Stimulated activated CD4-positive, alpha-beta T cell treated with anti-CD3 and anti-CD28 coated beads, Interleukin-1b, Interleukin-23, amount 100 ng/mL, for 48 hours (primary cell): ENCODE data around the gene ATP8A2.
A peak's percentile ranks its signal among the peaks of the same experiment; 100 is the strongest.
"Not testable (repeated sequence)": the region's sequence is repeated elsewhere in the genome, so short reads cannot be mapped to it uniquely, and the experiment has no call there.

ENCODE experiments used
- DNase-seq: peaks from one replicate; pipeline ENCODE4 v3.0.0-alpha.2; 2020

The ATP8A2 gene

GRCh38 chr13:25570185-25570584 lies 198.4 kb downstream of the ATP8A2 start:
- DNase-seq: no peak

DNA sequence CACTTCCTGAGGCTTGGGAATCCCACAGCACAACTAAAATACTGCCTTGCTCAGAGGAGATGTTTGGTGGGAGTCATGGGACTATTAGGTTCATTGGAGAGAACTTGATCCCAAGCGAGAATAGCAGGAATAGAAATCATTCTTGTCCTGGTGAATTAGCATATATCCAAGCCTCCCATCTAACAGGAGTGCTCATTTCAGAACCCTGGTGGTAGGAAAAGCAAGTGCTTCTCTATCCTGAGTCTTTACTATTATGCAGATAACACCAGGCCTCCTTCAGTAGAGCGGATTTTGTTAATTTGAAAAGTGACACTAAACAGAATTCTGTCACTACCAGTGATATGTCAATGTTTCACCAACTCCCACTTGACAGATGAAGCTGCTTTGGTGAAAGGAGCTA lies 199.5 kb downstream of the ATP8A2 start:
- DNase-seq: no peak

DNA sequence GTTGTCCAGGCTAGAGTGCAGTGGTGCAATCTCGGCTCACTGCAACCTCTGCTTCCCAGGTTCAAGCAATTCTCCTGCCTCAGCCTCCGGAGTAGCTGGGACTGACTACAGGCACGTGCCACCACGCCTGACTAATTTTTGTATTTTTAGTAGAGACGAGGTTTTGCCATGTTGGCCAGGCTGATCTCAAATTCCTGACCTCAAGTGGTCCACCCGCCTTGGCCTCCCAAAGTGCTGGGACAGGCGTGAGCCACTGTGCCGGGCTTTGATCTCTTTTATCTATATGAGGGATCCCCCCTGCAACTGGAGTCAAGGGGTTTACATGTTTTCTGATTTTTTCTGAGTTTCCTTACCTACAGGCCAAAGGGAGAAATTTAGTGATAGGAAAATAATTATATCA lies 200.4 kb downstream of the ATP8A2 start:
- DNase-seq: not testable (repeated sequence)

GRCh38 chr13:25574437-25575411 lies 202.9 kb downstream of the ATP8A2 start:
- DNase-seq: peak; percentile 71

- DNase-seq: no peak
Measured at GRCh38 chr13:25575562-25575961, 203.8 kb downstream of the ATP8A2 start.

- DNase-seq: no peak
Measured at GRCh38 chr13:25578526-25578925, 206.8 kb downstream of the ATP8A2 start.

GRCh38 chr13:25579221-25579620 lies 207.4 kb downstream of the ATP8A2 start:
- DNase-seq: no peak

- DNase-seq: no peak
Measured at GRCh38 chr13:25581351-25581750, 209.6 kb downstream of the ATP8A2 start.

DNA sequence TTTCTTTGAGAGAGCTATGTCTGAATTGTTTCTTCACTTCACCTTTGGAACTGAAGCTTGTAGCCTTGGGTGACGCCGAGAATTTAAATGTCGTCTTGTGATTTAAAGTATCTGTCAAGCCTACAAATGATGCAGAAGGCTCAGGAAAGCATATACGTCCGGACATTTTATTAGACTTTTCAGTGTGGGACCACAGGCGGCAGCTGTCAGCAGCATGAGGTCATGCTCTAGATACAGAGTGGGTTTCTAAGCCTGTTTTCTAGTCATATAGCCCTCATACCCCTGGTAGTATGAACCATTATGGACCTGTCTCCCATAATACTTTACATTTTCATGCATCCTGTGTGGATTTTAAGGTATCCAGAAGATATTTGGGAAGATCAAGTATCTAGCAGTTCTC lies 212.3 kb downstream of the ATP8A2 start:
- DNase-seq: no peak

DNA sequence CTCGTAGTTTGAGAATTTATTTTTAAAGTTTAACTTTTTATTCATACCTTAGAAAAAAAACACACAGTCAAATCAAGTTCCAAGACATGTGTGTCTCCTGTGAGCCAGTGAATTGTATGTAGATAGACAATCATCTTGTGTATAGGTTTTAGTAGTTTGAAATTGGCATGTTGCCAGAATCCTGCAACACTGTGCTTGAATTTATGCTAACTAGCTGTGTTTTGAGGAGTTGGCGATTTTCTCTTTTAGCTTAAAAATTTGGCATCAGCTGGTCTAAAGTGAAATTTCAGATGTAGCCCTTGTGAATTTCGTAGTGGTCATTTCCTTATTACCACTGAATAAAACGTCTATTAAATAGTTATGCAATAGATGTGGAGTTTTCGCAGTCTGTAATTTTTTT lies 213.2 kb downstream of the ATP8A2 start:
- no peak for DNase-seq

DNA sequence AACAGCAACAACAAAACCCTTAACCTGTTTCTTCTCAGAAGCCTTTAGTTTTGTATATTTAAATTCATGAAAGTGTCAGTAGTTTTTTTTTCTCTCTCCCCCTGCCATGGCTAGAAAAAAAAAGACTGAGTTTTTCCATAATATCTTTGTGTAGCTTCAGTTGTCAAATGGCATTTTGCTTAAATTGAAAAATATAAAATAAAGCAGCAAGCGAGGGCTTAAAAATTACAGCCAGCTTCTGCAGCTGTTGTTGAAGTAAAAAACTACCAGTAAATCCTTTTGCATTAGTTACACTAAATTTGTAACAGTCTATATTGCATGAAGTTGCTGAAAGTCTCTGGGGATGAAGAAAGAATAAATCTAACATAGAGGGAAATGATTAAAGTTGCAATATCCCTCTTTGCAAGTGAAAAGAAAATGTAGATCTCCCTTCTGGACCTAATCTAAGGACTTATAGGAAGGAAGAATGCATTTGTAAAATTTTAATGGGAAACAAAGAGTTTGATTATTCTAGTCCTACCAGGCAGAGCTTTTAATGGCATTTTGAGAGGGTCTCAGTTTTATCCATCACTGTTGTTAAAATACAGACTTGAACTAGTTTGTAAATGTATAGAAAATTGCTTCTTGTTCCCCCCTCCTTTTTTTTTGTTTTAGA lies 215.7 kb downstream of the ATP8A2 start:
- no peak for DNase-seq

DNA sequence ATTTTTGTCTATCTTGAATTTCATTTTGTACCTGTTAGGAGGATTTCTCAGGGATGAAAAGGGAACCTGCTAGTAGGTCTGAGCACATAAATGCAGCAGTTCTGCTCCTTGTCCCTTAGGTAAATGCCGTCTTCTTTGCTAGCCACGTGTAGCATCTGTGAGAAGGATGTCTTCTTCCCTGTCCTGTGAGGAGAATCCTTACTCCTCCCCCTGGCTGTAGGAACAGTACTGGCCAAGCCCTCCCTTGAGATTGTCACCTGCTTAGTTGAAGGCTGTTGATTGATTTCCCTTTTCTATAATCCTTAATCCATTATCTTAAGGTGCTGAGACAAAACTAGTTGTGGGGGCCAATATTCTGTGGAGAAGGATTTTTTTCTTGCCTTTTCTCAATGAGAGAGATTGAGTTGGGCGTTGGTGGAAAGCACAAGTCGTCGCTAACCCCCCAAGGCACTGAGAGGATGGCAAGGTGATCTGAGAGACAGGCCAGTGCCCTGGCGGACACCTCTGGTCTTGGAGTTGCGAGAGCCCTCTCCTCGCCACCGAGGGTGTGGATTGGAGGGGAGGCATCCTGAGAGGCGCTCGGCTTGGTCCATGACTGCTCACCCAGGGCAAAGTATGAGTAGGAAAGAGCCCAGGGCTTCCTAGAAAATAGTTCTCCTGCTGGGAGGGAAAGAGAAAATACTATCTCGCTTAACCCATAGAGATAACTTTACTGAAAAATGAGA lies 216.7 kb downstream of the ATP8A2 start:
- no peak for DNase-seq

DNA sequence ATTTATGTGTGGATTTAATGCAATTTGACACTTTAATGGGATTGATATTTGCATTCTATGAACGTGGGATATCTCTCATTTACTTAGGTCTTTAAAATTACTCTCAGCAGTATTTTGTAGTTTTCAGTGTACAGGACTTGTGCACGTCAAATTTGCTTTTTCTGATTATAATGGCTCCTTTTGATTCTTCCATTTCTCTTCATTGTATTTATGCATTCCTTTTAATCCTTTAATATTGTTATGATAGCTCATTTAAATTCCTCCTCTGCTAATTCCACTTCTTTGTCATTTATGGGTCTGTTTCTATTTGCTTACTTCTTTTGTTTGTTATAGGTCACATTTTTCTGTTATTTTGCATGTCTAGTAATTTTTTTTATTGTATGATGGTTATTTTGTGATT lies 226.6 kb downstream of the ATP8A2 start:
- DNase-seq: no peak

- no peak for DNase-seq
Measured at GRCh38 chr13:25602176-25602575, 230.4 kb downstream of the ATP8A2 start.

DNA sequence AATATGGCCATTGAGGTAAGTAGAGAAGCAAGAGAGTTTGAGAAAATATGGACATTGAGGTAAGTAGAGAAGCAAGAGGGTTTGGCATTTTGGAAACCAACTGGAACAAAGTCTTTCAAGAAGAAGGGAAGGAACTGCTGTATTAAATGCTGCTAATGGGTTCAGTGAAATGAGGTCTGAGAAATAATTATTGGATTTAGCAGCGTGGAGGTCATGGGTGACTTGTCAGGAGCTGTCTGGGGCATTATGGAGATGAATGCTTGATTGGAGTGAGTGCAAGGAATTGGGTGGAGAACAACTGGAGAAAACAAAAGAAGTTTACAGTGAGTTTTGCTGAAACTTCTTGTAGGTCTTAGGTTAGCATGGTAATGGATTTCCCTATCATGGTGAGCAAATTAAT lies 232.3 kb downstream of the ATP8A2 start:
- DNase-seq: no peak

- DNase-seq: no peak
Measured at GRCh38 chr13:25607096-25607495, 235.3 kb downstream of the ATP8A2 start.

GRCh38 chr13:25608181-25608580 lies 236.4 kb downstream of the ATP8A2 start:
- no peak for DNase-seq

GRCh38 chr13:25616674-25617073 lies 244.9 kb downstream of the ATP8A2 start:
- DNase-seq: no peak

DNA sequence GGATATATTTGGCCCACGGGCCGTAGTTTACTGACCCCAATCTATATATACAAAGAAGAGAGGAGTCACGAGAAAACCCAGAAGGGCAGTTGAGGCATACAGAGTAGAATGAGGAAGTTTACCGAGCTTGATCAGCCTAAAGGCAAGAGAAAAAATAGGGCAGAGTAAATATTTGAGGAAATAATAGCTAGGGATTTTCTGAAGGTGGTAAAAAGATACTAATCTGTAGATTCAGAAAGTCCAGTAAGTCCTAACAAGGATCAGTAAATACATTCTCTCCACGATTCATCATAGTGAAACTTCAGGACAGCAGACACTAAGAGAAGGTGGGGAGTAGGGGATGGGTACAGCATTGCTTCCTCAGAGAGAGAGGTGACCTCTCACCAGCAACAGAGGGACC lies 248.1 kb downstream of the ATP8A2 start:
- DNase-seq: no peak

DNA sequence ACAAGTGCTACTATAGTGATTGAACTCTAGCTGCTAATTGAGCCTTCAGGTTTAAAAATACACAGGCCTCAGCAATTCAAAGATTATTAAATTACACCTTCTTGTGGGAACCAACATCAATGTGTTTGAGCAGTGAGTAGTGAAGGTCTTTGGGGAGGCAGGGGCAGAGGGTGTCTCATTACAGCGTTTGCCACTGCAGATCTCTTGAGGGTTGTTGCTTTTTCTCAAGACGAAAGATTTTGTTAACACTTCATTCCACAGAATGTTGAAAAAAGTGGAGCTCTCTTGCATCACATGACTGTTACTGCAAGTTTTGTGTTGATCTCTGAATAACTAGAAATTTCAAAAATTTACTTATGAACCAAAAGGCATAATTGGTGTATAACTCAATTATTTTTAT lies 253.6 kb downstream of the ATP8A2 start:
- no peak for DNase-seq

DNA sequence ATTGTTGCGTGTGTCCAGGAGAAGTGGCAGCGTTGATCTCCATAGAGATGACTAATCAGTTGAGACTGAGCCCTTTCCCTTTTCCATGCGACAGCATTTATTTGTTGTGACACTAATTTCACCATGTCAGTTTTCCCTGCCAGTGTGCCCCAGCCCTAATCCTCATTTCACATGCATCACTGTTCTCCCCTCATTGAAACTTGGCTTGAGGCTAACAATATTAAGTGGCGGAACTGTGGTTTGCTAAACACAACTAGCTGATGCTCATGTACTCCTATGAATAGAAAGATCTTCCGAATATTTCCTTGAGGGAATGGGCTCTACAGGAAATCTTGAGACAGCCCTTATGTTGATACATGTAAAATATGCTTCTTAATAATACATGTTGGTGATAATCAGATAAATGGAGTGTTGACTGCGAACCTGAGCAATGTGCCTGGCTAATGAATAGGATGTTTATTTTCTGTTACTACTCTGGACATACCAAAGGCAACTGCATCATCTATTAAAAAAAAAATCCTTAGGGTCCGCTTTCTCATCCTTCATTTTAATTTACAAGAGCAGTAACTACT lies 258.6 kb downstream of the ATP8A2 start:
- no peak for DNase-seq

DNA sequence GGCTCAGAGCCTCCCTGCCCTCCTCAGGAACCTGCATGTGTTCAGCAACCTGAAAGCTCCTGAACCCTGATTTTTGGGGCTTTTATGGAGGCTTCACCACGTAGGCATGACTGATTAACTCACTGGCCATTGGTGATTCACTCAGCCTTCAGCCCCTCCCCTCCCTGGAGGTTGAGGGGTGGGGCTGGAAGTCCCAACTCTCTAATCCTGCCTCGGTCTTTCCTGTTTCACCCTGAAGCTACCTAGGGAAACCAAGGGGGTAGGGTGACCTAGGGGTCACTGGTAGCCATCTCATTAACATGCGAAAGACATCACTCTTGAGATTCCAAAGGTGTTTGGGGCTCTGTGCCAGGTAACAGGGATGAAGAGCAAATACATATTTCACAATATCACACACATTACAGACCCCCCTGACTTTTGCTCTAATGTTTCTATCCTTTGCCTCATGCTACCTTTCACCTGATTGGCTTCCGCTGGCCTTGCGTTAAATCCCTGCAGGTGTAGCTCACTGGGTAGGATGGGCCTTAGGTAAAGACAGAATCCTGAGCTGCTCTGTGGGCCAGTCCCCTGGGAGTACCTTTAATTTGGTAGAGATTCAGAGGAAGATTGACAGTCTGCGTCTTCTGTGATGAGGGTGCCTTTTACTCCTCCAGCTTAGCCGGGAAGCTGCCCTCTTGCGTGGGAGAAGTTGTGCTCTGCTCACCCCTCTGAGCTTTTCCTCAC lies 260.6 kb downstream of the ATP8A2 start:
- no peak for DNase-seq

DNA sequence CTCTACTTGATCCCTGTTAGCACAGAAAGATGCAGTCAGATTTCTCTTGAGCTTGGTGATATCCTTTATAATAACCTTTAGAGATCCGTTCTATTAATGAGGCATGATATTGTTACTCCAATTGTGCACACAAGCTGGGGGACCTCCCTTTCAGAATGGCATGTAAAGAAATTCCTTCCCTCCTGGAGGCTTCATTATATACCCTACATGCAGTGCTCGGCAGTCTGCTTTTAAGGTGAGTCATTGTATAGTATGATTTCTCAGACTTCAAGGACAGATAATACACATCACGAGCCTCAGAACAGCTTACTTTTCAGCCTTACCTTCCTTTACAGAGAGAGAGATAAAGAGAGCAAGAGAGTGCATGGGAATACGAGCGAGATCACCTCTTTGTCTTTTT lies 261.3 kb downstream of the ATP8A2 start:
- no peak for DNase-seq
